ENCODE data around the gene TMOD4.

The TMOD4 gene

DNA sequence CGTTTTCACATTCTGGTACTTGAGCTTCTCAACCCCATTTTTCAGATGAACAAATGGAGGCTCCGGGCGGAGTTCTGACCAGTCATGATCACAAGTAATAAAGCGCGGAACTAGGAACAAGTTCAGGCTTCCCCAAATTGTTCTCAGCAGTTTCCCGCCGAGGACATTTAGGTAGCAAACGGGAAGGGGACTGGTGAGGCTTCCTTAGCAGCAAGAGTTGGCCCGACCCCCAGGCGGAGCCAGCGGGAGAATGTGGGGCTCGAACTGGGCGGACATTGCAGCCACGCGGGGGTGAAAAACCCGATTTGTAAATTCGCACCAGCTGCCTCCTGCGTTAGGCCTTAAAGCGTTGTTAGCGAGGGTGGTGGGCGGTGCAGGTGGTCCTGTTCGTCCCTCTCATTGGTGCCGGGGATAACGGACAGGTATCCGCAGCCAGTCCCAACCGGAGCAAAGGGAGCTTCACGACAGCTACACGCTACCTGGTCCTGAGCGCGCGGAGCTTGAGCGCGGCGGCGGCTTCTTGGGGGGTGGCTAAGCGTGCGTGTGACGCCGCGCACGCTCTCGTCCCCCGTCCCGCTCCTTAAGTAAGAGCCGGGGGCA, 44.7 kb downstream of the TMOD4 start:
- TF ChIP-seq, protein P1, sequence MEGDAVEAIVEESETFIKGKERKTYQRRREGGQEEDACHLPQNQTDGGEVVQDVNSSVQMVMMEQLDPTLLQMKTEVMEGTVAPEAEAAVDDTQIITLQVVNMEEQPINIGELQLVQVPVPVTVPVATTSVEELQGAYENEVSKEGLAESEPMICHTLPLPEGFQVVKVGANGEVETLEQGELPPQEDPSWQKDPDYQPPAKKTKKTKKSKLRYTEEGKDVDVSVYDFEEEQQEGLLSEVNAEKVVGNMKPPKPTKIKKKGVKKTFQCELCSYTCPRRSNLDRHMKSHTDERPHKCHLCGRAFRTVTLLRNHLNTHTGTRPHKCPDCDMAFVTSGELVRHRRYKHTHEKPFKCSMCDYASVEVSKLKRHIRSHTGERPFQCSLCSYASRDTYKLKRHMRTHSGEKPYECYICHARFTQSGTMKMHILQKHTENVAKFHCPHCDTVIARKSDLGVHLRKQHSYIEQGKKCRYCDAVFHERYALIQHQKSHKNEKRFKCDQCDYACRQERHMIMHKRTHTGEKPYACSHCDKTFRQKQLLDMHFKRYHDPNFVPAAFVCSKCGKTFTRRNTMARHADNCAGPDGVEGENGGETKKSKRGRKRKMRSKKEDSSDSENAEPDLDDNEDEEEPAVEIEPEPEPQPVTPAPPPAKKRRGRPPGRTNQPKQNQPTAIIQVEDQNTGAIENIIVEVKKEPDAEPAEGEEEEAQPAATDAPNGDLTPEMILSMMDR (IDR thresholded peaks at IDR 0.05; ENCODE audit: extremely low read depth, missing control alignments), result no peak
- peak; percentile 91 for DNase-seq (ENCODE audit: low spot score)

DNA sequence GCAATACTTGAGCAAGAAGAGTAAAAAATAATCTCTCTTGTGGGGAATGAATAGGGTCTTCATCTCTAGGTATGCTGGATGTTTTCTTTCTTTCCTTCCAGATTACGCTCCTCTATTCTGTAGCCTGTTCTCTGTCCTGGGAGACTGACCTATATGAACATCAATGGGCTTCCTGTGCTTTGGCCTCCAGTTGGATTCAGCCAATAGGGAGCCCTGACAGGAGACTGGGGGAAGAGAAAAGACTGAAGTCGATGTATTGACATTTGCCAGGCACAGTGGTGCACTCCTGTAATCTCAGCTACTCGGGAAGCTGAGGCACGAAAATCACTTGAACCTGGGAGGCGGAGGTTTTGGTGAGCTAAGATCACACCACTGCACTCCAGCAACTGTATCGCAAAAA, 47.0 kb downstream of the TMOD4 start:
- TF ChIP-seq, protein P1 (IDR thresholded peaks at IDR 0.05; ENCODE audit: extremely low read depth, missing control alignments), result no peak
- no peak for DNase-seq (ENCODE audit: low spot score)

DNA sequence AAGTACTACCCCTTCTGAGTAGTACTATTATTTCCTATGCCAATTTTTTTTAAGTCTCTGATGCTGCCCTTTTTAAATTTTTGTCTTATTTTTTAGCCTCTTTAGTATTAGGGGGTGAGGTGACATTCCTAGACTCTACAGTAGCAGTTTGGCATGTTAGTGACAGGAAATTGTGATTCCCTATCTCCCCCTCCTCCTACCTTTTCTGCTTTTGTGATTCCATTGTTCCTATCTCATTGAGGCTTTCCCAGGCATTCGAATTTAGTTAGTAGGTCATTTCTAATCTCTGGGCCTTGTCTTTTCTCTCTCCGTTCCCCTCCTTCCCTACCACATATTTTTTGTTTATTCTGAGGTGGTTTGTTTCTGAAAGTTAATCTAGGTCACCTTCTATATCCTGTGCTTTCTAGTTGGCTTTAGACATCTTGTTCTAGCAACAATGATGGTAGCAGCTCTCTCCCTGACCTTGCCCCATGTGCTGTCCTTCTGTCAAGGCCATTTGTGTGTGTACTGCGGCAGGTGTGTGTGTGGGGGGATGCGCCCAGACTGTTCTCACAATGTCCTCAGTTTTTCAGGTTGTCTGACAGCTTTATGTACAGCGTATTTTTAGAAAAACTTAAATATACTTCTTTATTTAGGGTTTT, 50.9 kb downstream of the TMOD4 start:
- no peak for DNase-seq (ENCODE audit: low spot score)
- TF ChIP-seq, protein P1 (IDR thresholded peaks at IDR 0.05; ENCODE audit: extremely low read depth, missing control alignments), result no peak
